ENCODE results near the gene CITED2. TPM values are rescaled to one million over a fixed set of nuclear protein-coding genes. Genes with fewer than 3 reads are reported as not detected.

CITED2 gene
- total RNA-seq, 1 donor from 2014 or later = 105 TPM

DNA sequence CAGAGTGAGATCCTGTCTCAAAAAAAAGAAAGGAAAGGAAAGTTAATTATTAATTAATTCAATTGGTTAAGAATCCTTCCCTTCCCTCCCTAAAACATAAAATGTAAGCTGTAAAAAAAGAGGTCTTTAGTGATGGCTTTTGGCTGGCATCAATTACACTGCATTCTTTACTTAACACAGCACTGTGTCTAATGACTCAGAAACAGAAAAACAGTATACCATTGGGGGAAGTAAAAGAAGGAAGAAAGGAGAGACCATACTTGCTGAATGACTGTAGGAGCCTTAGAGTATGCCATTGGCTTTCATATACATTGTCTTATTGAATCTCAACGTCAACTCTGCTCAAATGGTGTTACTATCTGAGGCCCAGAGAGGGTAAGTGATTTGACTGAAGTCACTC is 18.3 kb upstream of the CITED2 start:
- intact Hi-C loops (cut with micrococcal nuclease) = no loop called here
- TF ChIP-seq, protein P1, sequence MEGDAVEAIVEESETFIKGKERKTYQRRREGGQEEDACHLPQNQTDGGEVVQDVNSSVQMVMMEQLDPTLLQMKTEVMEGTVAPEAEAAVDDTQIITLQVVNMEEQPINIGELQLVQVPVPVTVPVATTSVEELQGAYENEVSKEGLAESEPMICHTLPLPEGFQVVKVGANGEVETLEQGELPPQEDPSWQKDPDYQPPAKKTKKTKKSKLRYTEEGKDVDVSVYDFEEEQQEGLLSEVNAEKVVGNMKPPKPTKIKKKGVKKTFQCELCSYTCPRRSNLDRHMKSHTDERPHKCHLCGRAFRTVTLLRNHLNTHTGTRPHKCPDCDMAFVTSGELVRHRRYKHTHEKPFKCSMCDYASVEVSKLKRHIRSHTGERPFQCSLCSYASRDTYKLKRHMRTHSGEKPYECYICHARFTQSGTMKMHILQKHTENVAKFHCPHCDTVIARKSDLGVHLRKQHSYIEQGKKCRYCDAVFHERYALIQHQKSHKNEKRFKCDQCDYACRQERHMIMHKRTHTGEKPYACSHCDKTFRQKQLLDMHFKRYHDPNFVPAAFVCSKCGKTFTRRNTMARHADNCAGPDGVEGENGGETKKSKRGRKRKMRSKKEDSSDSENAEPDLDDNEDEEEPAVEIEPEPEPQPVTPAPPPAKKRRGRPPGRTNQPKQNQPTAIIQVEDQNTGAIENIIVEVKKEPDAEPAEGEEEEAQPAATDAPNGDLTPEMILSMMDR (IDR thresholded peaks at IDR 0.05; ENCODE audit: borderline replicate concordance) = no peak
- Histone ChIP-seq H3K4me1 (no peaks in the 10 kb centered on the region), H3K36me3 (no peaks in the 10 kb centered on the region), H3K27me3 (ENCODE audit: low read depth) (no peaks in the 10 kb centered on the region), H3K4me3 (no peak overlapping the region), H3K9me3 (replicated peaks) (no peaks in the 10 kb centered on the region), H3K27ac (replicated peaks) (no peak overlapping the region)
- DNase-seq = no peak

DNA sequence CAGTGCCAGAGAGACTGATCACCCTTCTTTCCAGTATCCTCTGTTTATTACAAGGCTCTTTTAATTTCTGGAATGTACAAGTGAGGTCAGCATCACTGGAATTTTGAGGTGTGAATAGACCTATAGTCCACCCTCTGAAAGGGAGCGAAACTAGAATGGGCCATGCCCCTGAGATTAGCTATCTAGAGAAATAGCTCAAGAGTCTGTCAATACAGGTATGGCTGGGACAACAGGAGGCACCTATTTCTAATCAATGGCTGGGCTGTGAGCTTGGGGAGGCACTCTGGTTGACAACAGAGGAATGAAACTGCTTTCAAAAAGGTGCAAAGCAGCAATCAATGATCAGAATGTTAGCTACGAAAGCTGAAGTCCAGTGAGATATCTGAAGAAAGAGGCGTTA is 17.3 kb upstream of the CITED2 start:
- Histone ChIP-seq H3K9me3 (replicated peaks) (no peaks in the 10 kb centered on the region), H3K27me3 (ENCODE audit: low read depth) (no peaks in the 10 kb centered on the region), H3K27ac (replicated peaks) (no peak overlapping the region), H3K36me3 (no peaks in the 10 kb centered on the region), H3K4me3 (no peak overlapping the region), H3K4me1 (no peaks in the 10 kb centered on the region)
- intact Hi-C loops (cut with micrococcal nuclease) = no loop called here
- TF ChIP-seq, protein P1 (IDR thresholded peaks at IDR 0.05; ENCODE audit: borderline replicate concordance) = no peak
- DNase-seq = no peak

DNA sequence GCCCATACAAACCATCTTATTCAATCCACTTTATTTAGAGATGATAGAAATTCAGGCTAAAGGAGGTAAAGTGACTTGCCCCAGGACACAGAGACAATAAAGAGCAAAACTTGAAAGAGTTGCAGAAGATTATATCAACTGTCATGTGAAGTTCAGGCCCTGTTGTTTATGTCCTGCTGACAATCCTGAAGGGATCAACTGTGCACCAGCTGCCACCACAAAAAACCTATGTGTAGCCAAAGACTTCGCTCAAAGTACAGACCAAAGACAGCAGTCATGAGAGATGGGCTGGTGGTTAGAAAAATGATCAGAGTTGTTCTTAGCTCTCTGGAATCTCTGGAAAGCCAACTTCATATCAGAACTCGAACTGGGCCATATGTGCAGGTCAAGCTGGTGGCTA is 16.0 kb upstream of the CITED2 start:
- Histone ChIP-seq H3K4me3 (no peak overlapping the region), H3K36me3 (no peaks in the 10 kb centered on the region), H3K9me3 (replicated peaks) (no peaks in the 10 kb centered on the region), H3K4me1 (no peaks in the 10 kb centered on the region), H3K27me3 (ENCODE audit: low read depth) (no peaks in the 10 kb centered on the region), H3K27ac (replicated peaks) (no peak overlapping the region)
- intact Hi-C loops (cut with micrococcal nuclease) = no loop called here
- DNase-seq = no peak
- TF ChIP-seq, protein P1 (IDR thresholded peaks at IDR 0.05; ENCODE audit: borderline replicate concordance) = no peak

DNA sequence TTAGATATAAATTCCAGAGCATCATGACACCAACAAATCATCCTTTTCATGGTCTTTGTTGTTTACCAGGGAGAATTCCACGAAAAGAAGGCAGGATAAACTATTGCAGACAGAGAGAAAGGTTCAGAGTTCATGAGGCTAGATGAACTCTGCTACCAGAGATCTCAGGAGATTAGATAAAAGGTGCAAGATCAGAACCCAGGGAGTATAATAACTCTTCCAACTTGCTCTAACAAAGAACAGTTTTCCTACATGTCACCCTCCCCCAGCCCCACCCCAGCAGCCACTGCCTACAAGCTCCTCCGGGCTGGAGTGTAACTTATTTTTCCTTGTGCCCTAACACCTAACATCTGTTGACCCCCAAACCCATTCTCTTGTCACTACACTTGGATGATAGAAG is 13.9 kb upstream of the CITED2 start:
- Histone ChIP-seq H3K4me3 (no peak overlapping the region), H3K9me3 (replicated peaks) (no peaks in the 10 kb centered on the region), H3K27ac (replicated peaks) (no peak overlapping the region), H3K36me3 (no peaks in the 10 kb centered on the region), H3K27me3 (ENCODE audit: low read depth) (no peaks in the 10 kb centered on the region), H3K4me1 (no peaks in the 10 kb centered on the region)
- no peak for DNase-seq
- intact Hi-C loops (cut with micrococcal nuclease) = no loop called here
- TF ChIP-seq, protein P1 (IDR thresholded peaks at IDR 0.05; ENCODE audit: borderline replicate concordance) = no peak

DNA sequence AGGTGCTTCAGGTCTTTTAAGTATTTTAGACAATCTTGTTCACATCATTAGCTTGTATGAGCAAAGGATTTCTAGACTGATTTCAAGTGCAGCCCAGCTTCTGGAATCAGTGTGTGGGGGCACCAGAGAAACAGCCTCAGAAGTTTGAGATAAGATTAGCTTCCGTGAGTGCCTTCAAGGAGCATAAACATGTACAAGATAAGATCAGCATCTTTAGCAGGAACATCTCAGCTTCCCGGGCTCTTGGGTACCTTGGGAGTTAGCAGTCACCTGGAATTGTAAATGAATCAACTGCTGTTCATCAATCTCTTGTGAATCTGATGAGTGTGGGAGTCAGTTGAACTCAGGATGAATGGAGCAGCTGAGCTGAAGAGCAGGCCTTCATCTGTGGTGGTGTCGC is 12.0 kb upstream of the CITED2 start:
- H3K27me3 ChIP-seq (ENCODE audit: low read depth) = no peaks in the 10 kb centered on the region
- H3K4me3 ChIP-seq = no peak overlapping the region
- peaks cover 7% of the 10 kb centered on the region for H3K9me3 ChIP-seq (replicated peaks)
- TF ChIP-seq, protein P1 (IDR thresholded peaks at IDR 0.05; ENCODE audit: borderline replicate concordance) = no peak
- no peak overlapping the region for H3K27ac ChIP-seq (replicated peaks)
- DNase-seq = no peak
- intact Hi-C loops (cut with micrococcal nuclease) = no loop called here
- H3K4me1 ChIP-seq = peaks cover 2% of the 10 kb centered on the region
- H3K36me3 ChIP-seq = no peaks in the 10 kb centered on the region
